Measurements from ENCODE around the gene ULK4. TPM values are rescaled to one million over a fixed set of nuclear protein-coding genes. Genes with fewer than 3 reads are reported as not detected.
A peak's percentile ranks its signal among the peaks of the same experiment; 100 is the strongest.

The ULK4 gene
- total and polyA plus RNA-seq, 9 of the 15 experiments (the other 6 are each of a cell fraction or from before 2014, with no cell fraction given): 3.0 to 5.9 (median 3.5) TPM

DNA sequence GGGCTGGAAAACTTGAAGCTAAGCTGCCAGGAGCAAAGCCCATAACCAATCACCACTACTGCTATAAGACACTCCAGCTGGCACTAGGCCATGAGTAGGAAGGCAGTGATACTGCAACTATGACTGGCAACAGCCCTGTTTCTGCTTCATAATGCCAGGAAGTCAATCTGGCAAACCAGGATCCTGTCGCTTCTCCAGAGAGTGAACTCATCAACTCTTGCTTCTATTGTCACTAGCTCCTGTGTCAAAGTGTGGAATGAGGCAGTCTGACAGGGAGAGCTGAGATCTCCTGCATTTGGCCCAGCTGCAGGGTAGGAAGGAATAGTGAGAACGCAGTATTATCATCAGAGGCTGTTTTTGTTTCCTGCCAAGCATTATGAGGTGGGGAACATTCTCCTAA is 657.3 kb downstream of the ULK4 start:
- WGBS (ENCODE audit: insufficient coverage, low coverage, missing lambda C conversion rate): 6% methylated on average over 2 of the region's 2 CpGs
- Histone ChIP-seq H3K36me3 (ENCODE audit: control insufficient read depth, insufficient read depth, low read length) (no peaks in the 10 kb centered on the region), H4K20me1 (replicated peaks; ENCODE audit: control insufficient read depth, insufficient read depth, low read length) (no peaks in the 10 kb centered on the region; the same call in 1 of the 2 replicates), H3K79me2 (ENCODE audit: control insufficient read depth, insufficient read depth, low read length) (no peaks in the 10 kb centered on the region), H3K27me3 (ENCODE audit: control insufficient read depth in 2 of 2, insufficient read depth in 2 of 2, low read length in 2 of 2) (peaks cover 8 to 16% of the 10 kb centered on the region in 2 experiments; a peak in 4 of 5 replicates), H3K9ac (ENCODE audit: insufficient read depth in 1 of 2, low read depth in 2 of 2, low read length in 2 of 2) (no peak overlapping the region), H3K9me1 (ENCODE audit: control insufficient read depth, insufficient read depth, low read length) (no peaks in the 10 kb centered on the region), H3K9me3 (replicated peaks; ENCODE audit: control insufficient read depth, insufficient read depth, low read depth, low read length) (no peaks in the 10 kb centered on the region), H3K4me3 (no peak overlapping the region), H3K4me1 (replicated peaks in 1 of 2; ENCODE audit: control insufficient read depth in 2 of 2, insufficient read depth in 2 of 2, low read length in 2 of 2) (no peaks in the 10 kb centered on the region), H3K27ac (ENCODE audit: extremely low read depth, low read depth, low read length) (no peak overlapping the region), H3K4me2 (ENCODE audit: insufficient read depth, low read length) (no peak overlapping the region), H2AFZ (ENCODE audit: low read depth, low read length) (no peak overlapping the region)
- DNase-seq (ENCODE audit: extremely low read depth in 1 of 4, low spot score in 3 of 4): no peak
- in situ Hi-C loops (cut with MboI) (no loop called here), intact Hi-C loops (cut with micrococcal nuclease) (no loop called here)
- CTCF ChIA-PET (ENCODE audit: low intra/inter-chr PET ratio): no interaction called here
- POLR2A ChIA-PET: interaction anchor here (0.6 kb wide), 1 partner anchor 37 kb away, joined by 4 read pairs; no protein-coding TSS in a partner anchor
- no peak for FAIRE-seq
- TF ChIP-seq, protein P1, sequence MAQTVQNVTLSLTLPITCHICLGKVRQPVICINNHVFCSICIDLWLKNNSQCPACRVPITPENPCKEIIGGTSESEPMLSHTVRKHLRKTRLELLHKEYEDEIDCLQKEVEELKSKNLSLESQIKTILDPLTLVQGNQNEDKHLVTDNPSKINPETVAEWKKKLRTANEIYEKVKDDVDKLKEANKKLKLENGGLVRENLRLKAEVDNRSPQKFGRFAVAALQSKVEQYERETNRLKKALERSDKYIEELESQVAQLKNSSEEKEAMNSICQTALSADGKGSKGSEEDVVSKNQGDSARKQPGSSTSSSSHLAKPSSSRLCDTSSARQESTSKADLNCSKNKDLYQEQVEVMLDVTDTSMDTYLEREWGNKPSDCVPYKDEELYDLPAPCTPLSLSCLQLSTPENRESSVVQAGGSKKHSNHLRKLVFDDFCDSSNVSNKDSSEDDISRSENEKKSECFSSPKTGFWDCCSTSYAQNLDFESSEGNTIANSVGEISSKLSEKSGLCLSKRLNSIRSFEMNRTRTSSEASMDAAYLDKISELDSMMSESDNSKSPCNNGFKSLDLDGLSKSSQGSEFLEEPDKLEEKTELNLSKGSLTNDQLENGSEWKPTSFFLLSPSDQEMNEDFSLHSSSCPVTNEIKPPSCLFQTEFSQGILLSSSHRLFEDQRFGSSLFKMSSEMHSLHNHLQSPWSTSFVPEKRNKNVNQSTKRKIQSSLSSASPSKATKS (CRISPR knock-in tag; IDR thresholded peaks at IDR 0.05): no peak
- 0 out of 2 replicates have a peak, but pooled peaks have one; percentile 25 for TF ChIP-seq NFIC (IDR thresholded peaks at IDR 0.05)
- no TSS peak for BruUV-seq (replicated peaks)
- ATAC-seq: no peak; the same call in 2 of the 3 replicates

DNA sequence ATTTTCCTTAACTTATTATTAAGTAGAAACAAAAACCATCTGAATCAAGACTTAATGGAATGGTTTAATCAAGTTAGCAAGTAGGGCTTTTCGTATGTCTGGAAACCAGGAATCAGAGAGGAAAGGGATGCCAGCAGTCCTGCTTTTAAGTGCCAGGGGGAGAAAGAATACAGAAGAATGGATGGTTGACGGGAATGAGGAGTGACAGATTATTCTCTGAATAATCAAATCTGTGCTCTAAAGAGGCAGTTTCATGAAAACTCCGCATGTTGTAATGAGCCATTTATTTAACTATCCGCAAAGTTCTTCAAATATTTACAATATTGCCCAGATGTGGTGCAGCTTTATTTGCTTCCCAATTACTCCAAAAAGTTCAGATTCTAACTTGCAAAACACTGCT is 659.6 kb downstream of the ULK4 start:
- no peak for ATAC-seq
- intact Hi-C loops (cut with micrococcal nuclease): no loop called here
- no peak for TF ChIP-seq MAFG (tag; conservative IDR thresholded peaks at IDR 0.05)
- TF ChIP-seq HSF4 (CRISPR knock-in tag; IDR thresholded peaks at IDR 0.05; ENCODE audit: borderline replicate concordance): no peak
- TF ChIP-seq STAT5A (IDR thresholded peaks at IDR 0.05; ENCODE audit: borderline replicate concordance, low read length): no peak
- TF ChIP-seq, protein P2, sequence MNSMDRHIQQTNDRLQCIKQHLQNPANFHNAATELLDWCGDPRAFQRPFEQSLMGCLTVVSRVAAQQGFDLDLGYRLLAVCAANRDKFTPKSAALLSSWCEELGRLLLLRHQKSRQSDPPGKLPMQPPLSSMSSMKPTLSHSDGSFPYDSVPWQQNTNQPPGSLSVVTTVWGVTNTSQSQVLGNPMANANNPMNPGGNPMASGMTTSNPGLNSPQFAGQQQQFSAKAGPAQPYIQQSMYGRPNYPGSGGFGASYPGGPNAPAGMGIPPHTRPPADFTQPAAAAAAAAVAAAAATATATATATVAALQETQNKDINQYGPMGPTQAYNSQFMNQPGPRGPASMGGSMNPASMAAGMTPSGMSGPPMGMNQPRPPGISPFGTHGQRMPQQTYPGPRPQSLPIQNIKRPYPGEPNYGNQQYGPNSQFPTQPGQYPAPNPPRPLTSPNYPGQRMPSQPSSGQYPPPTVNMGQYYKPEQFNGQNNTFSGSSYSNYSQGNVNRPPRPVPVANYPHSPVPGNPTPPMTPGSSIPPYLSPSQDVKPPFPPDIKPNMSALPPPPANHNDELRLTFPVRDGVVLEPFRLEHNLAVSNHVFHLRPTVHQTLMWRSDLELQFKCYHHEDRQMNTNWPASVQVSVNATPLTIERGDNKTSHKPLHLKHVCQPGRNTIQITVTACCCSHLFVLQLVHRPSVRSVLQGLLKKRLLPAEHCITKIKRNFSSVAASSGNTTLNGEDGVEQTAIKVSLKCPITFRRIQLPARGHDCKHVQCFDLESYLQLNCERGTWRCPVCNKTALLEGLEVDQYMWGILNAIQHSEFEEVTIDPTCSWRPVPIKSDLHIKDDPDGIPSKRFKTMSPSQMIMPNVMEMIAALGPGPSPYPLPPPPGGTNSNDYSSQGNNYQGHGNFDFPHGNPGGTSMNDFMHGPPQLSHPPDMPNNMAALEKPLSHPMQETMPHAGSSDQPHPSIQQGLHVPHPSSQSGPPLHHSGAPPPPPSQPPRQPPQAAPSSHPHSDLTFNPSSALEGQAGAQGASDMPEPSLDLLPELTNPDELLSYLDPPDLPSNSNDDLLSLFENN (IDR thresholded peaks at IDR 0.05; ENCODE audit: low read depth in 2 of 2, low read length in 2 of 2): no peak
- TF ChIP-seq, protein P3, sequence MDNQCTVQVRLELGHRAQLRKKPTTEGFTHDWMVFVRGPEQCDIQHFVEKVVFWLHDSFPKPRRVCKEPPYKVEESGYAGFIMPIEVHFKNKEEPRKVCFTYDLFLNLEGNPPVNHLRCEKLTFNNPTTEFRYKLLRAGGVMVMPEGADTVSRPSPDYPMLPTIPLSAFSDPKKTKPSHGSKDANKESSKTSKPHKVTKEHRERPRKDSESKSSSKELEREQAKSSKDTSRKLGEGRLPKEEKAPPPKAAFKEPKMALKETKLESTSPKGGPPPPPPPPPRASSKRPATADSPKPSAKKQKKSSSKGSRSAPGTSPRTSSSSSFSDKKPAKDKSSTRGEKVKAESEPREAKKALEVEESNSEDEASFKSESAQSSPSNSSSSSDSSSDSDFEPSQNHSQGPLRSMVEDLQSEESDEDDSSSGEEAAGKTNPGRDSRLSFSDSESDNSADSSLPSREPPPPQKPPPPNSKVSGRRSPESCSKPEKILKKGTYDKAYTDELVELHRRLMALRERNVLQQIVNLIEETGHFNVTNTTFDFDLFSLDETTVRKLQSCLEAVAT (IDR thresholded peaks at IDR 0.05): no peak
- no peak for TF ChIP-seq BCL6 (CRISPR knock-in tag; IDR thresholded peaks at IDR 0.05)
- no peak for TF ChIP-seq COPS2 (conservative IDR thresholded peaks at IDR 0.05)

More for the DNA sequence above, 659.6 kb downstream of the ULK4 start:
- H3K27ac ChIP-seq (ENCODE audit: extremely low read depth, low read depth, low read length): no peak overlapping the region
- H3K4me1 ChIP-seq (replicated peaks in 1 of 2; ENCODE audit: control insufficient read depth in 2 of 2, insufficient read depth in 2 of 2, low read length in 2 of 2): no peaks in the 10 kb centered on the region
- H3K9me3 ChIP-seq (replicated peaks; ENCODE audit: control insufficient read depth, insufficient read depth, low read depth, low read length): no peaks in the 10 kb centered on the region
- no peaks in the 10 kb centered on the region for H3K79me2 ChIP-seq (ENCODE audit: control insufficient read depth, insufficient read depth, low read length)
- H3K9ac ChIP-seq (ENCODE audit: insufficient read depth in 1 of 2, low read depth in 2 of 2, low read length in 2 of 2): no peak overlapping the region
- DNase-seq (ENCODE audit: extremely low read depth in 1 of 4, low spot score in 3 of 4): no peak
- CTCF ChIA-PET (ENCODE audit: low intra/inter-chr PET ratio): no interaction called here
- peaks cover 8% of the 10 kb centered on the region in 2 experiments; a peak in 4 of 5 replicates for H3K27me3 ChIP-seq (ENCODE audit: control insufficient read depth in 2 of 2, insufficient read depth in 2 of 2, low read length in 2 of 2)
- 3% methylated on average over 4 of the region's 4 CpGs for WGBS (ENCODE audit: insufficient coverage, low coverage, missing lambda C conversion rate)
- no peak overlapping the region for H3K4me2 ChIP-seq (ENCODE audit: insufficient read depth, low read length)
- no peaks in the 10 kb centered on the region for H3K36me3 ChIP-seq (ENCODE audit: control insufficient read depth, insufficient read depth, low read length)
- H4K20me1 ChIP-seq (replicated peaks; ENCODE audit: control insufficient read depth, insufficient read depth, low read length): no peaks in the 10 kb centered on the region; the same call in 1 of the 2 replicates
- BruUV-seq (replicated peaks): no TSS peak
- no peak overlapping the region for H3K4me3 ChIP-seq
- no peak overlapping the region for H2AFZ ChIP-seq (ENCODE audit: low read depth, low read length)
- in situ Hi-C loops (cut with MboI): no loop called here
- no peak for FAIRE-seq
- POLR2A ChIA-PET: interaction anchor here (0.7 kb wide), 1 partner anchor 103 kb away, joined by 5 read pairs; no protein-coding TSS in a partner anchor
- H3K9me1 ChIP-seq (ENCODE audit: control insufficient read depth, insufficient read depth, low read length): peaks cover 2% of the 10 kb centered on the region

Data from K562 (cell line).